PFSK-1 (cell line): ENCODE results near the gene CERS6.

Source experiments
- FOXP2 ChIP-seq: optimal IDR thresholded peaks from 2 replicates; pipeline ENCODE3; 2011; ENCODE audit warnings: borderline replicate concordance, control low read depth, inconsistent platforms; ENCODE audit not compliant: insufficient read depth; ENCODE audit errors: extremely low read length, extremely low read depth
- POLR2AphosphoS5 ChIP-seq: IDR thresholded peaks from 2 replicates; pipeline ENCODE4 v1.6.1; 2012; ENCODE audit warnings: low read depth, mild to moderate bottlenecking, control low read depth, low read length, moderate library complexity
- SIN3A ChIP-seq: IDR thresholded peaks from 2 replicates; pipeline ENCODE4 v1.6.1; 2012; ENCODE audit warnings: mild to moderate bottlenecking, low read length, moderate library complexity, borderline replicate concordance; ENCODE audit not compliant: insufficient read depth
- TAF1 ChIP-seq: IDR thresholded peaks from 2 replicates; pipeline ENCODE4 v1.6.1; 2012; ENCODE audit warnings: low read length, control low read depth, borderline replicate concordance; ENCODE audit not compliant: insufficient read depth
- TF ChIP-seq, protein P1 (sequence below), 2 experiments: IDR thresholded peaks; 2 replicates each; pipeline versions ENCODE4 v1.6.1 to v1.8.0; 2011 to 2012; ENCODE audit warnings: low read depth in 2 of 2, low read length in 2 of 2, control low read depth in 1 of 2, inconsistent platforms in 1 of 2, mild to moderate bottlenecking in 1 of 2, moderate library complexity in 1 of 2; ENCODE audit not compliant: insufficient read depth in 1 of 2

CERS6 gene

DNA sequence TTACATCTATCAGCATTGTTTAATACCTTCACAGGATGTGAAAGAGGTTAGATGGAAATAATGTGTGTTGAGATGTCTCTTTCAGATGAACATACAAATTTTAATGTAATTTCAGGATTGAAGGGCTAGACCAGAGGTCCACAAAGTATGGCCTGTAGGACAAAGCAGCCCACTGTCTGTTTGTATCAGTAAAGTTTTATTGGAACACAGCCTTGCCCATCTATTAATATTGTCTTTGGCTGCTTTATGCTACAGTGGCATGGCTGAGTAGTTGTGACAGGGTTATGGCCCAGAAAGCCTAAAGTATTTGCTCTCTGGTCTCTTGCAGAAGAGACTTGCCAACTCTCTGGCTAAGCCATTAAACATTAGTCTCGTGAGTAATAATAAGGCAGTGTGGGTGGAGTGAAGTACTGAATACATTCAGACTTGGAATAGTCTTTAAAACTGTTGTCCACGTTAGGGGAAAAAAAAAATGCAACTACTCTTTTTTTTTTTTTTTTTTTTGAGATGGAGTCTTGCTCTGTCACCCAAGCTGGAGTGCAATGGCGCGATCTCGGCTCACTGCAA lies 271.9 kb downstream of the CERS6 start:
- TF ChIP-seq POLR2AphosphoS5 (no peak), TAF1 (no peak), FOXP2 (no peak), SIN3A (no peak)
- TF ChIP-seq, protein P1, sequence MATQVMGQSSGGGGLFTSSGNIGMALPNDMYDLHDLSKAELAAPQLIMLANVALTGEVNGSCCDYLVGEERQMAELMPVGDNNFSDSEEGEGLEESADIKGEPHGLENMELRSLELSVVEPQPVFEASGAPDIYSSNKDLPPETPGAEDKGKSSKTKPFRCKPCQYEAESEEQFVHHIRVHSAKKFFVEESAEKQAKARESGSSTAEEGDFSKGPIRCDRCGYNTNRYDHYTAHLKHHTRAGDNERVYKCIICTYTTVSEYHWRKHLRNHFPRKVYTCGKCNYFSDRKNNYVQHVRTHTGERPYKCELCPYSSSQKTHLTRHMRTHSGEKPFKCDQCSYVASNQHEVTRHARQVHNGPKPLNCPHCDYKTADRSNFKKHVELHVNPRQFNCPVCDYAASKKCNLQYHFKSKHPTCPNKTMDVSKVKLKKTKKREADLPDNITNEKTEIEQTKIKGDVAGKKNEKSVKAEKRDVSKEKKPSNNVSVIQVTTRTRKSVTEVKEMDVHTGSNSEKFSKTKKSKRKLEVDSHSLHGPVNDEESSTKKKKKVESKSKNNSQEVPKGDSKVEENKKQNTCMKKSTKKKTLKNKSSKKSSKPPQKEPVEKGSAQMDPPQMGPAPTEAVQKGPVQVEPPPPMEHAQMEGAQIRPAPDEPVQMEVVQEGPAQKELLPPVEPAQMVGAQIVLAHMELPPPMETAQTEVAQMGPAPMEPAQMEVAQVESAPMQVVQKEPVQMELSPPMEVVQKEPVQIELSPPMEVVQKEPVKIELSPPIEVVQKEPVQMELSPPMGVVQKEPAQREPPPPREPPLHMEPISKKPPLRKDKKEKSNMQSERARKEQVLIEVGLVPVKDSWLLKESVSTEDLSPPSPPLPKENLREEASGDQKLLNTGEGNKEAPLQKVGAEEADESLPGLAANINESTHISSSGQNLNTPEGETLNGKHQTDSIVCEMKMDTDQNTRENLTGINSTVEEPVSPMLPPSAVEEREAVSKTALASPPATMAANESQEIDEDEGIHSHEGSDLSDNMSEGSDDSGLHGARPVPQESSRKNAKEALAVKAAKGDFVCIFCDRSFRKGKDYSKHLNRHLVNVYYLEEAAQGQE (IDR thresholded peaks at IDR 0.05; ENCODE audit: insufficient read depth in 1 of 2, low read depth in 2 of 2, low read length in 2 of 2): no peak

DNA sequence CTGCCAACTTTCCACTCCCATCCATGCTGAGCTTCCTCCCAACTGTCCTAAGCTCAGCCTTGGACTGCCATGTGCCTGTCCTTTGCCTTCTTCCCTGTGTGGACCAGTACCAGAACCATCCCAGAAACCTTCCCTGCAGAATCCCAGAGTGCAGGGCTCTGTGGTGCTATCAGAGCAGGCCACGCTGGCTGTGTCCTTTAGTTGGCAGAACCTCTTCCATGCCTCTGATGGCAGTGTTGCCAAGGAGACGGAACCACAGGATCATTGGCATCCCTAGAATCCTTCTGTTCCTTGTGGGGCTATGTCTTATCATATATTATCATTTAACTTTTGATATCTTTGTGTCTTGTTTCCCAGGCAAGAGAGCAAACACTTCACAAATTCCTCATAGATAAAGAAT lies 273.4 kb downstream of the CERS6 start:
- TF ChIP-seq POLR2AphosphoS5: no peak

DNA sequence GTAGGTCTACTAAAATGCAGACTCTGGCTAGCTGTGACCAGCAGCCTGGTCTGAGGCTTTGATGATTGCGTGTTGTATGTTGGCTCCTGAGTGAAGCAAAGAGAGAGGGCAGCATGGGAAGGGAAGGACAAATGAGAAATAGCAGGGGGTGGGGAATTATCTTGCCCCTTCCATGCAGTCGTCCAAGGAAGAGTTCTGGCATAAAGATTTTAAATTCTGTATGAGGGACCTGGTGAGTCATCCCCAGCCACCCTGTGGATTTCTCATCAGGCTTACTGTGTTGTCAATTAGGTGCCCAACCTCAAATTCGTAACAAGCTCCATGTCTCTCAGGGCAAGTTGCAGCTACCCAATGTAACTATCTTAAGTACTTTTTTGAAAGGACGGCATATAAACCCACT lies 274.3 kb downstream of the CERS6 start:
- no peak for TF ChIP-seq FOXP2
- no peak for TF ChIP-seq SIN3A
- TF ChIP-seq, protein P1 (IDR thresholded peaks at IDR 0.05; ENCODE audit: insufficient read depth in 1 of 2, low read depth in 2 of 2, low read length in 2 of 2): no peak
- TF ChIP-seq TAF1: no peak
- TF ChIP-seq POLR2AphosphoS5: no peak

DNA sequence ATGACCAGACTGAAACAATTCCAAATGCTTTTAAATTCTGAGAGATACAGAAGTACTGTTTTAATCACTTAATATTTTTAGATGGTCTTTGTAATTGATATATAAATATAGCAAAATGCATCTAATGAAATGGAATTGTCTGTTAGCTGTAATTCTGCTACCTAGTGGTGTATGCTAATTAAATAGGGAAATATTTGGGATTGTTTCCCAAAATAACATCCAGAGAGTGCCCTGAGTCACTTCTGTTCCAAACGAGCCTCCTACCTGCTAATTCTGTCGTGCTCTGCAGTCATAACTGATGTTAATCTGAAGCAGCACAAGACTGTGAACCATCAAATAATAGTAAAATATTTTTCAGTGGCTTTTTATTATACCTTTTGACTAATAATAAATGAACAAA lies 274.9 kb downstream of the CERS6 start:
- no peak for TF ChIP-seq POLR2AphosphoS5
- no peak for TF ChIP-seq TAF1
- TF ChIP-seq SIN3A: no peak
- TF ChIP-seq, protein P1 (IDR thresholded peaks at IDR 0.05; ENCODE audit: insufficient read depth in 1 of 2, low read depth in 2 of 2, low read length in 2 of 2): no peak
- TF ChIP-seq FOXP2: no peak

DNA sequence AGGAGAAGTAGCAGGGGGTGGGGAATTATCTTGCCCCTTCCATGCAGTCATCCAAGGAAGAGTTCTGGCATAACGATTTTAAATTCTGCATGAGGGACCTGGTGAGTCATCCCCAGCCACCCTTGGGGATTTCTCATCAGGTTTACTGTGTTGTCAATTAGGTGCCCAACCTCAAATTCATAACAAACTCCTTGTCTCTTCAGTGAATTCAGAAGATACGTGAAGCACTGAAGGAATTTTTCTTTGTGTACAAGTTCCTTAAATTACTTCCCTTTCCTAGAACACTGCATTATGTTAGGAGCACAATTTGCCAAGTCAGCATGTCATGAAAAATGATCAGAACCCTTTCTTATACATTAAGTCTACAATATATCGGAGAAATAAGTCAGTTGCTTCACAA lies 275.5 kb downstream of the CERS6 start:
- TF ChIP-seq TAF1: no peak
- no peak for TF ChIP-seq POLR2AphosphoS5
- TF ChIP-seq, protein P1 (IDR thresholded peaks at IDR 0.05; ENCODE audit: insufficient read depth in 1 of 2, low read depth in 2 of 2, low read length in 2 of 2): no peak
- no peak for TF ChIP-seq FOXP2
- no peak for TF ChIP-seq SIN3A

DNA sequence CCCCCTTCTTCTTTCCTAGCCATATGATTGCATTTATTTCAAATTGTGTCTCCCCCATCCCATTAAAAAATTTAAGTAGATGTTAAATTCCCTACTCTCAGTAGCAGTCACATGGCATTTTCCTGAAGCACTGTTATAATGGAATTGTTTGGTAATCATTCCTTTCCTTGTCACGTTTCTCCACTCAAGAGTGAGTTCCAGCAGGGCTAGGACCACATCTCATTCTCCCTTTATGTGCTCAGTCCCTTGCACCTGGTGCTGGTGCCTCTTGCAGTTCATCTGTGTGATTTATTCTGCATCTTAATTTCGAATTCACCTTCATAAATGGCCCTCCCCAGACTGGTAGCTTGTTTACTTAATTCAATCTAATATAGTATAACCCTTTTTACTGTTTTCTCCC lies 276.0 kb downstream of the CERS6 start:
- TF ChIP-seq, protein P1 (IDR thresholded peaks at IDR 0.05; ENCODE audit: insufficient read depth in 1 of 2, low read depth in 2 of 2, low read length in 2 of 2): no peak
- TF ChIP-seq TAF1 (no peak), SIN3A (no peak)
